GM21737 (cell line): Measurements from ENCODE around the gene PFKL.

Experiments used
- ATAC-seq: cut with Tn5 transposase; IDR thresholded peaks from one replicate; pipeline ENCODE4 v1.9.1; 2021; ENCODE audit warnings: mild to moderate bottlenecking, moderate library complexity; ENCODE audit not compliant: unreplicated experiment

The PFKL gene

DNA sequence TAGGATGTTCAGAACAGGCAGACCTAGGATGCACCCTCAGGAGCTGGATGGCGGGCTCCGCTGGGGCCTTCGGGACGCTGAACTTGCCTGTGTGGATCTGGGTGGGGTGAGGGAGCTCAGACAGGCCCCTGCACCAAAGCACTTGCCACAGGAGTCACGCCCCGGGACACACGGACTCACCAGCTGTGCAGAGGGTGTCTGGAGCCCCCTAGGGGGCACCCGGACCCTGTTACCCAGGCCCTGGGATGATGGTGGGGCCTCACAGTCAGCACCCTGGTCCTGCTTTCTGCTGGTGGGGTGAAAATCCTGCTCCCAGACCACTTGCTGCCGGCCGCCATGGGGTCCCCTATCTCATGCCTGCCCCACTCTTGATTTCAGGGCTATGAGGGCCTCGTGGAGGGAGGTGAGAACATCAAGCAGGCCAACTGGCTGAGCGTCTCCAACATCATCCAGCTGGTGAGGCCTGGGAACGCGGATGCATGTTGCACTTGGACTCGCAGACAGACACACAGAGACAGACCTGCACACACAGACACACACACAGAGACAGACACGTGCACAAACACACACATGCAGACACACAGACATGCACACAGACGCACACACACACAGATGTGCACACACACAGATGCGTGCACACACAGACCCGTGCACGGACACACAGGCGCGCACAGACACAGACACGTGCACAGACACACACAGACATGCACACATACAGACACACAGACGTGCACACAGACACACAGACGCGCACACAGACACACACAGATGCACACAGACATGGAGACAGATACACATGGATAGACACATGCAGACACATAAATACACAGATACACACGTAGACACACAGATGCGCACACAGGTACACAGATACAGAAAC, 11.0 kb downstream of the PFKL start:
- no peak for ATAC-seq

DNA sequence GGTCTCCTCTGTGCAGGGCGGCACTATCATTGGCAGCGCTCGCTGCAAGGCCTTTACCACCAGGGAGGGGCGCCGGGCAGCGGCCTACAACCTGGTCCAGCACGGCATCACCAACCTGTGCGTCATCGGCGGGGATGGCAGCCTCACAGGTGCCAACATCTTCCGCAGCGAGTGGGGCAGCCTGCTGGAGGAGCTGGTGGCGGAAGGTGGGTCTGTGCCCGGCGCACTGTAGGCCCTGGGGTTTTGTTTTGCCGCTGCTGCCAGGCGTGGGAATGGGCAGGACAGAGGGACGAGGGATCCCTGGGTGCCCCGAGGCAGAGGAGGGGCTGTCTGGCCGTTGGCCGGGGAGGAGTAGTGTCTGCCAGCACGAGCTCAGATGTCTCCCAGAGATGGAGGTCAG, 12.2 kb downstream of the PFKL start:
- no peak for ATAC-seq

DNA sequence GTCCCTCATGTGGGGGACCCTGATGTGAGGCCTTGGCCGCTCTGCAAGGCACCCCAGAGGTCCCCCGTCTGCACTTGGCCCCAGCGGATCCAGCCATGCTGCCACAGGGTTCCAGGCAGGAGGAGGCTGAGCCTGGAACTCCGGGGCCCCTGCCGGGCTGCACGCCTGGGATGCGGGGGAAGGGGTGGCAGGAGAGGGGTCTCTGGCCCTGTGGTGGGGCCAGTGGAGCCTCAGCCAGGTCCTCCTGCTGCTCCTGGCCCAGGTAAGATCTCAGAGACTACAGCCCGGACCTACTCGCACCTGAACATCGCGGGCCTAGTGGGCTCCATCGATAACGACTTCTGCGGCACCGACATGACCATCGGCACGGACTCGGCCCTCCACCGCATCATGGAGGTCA, 12.9 kb downstream of the PFKL start:
- ATAC-seq, result no peak

DNA sequence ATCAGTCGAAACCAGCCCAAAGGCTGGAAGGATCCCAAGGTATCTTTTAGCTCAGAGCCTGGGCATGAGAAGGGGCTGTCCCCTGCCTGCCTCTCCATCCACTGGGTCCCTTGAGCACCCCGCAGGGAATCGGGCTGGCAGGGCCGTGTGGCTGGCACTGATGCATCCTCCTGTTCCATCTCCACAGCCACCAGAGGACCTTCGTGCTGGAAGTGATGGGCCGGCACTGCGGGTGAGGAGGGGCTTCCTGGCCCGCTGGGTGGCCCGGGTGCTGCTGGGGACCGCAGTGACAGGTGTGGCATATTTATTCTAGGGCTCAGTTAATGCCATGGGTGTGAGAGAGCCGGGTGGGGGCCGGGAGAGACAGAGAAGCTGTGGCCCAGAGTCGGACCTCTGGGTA, 13.6 kb downstream of the PFKL start:
- no peak for ATAC-seq

DNA sequence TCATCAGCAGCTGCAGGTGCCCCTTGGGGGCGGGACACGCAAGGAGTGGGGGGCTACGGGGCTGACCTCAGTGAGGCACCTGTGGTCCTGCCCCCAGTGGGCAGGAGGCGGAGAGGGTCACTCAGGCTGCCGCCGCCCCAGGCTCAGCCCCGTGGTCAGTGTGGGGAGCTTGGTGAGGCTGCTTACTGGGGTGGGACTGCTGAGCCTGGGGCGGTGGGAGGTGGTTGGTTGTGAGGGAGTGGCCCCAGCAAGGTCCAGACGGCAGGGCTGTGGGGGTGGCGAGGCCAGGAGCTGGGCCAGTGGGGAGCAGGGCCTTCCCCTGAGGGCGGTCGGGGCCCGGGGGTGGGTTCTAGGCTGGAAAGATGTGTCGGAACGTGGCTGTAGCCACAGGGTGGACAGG, 14.3 kb downstream of the PFKL start:
- no peak for ATAC-seq

DNA sequence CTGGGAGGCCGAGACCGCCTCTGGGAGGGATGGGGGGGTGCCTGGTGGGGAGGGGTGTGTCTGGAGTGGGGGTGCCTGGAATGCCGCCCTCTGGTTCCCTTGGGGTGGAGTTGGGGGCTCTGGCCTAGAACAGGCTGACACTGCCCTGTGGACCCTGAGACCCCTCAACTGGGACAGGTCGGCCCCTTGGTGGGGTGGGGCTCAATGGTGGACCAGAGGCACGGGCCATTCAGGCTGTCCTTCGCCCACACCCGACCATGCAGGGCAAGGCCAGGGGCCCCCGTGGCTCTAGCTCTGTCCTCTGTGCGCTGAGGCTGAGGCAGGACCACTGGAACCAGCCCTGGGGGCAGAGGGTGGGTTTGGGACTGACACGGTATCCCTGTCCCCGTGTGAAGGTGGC, 14.7 kb downstream of the PFKL start:
- ATAC-seq, result no peak

DNA sequence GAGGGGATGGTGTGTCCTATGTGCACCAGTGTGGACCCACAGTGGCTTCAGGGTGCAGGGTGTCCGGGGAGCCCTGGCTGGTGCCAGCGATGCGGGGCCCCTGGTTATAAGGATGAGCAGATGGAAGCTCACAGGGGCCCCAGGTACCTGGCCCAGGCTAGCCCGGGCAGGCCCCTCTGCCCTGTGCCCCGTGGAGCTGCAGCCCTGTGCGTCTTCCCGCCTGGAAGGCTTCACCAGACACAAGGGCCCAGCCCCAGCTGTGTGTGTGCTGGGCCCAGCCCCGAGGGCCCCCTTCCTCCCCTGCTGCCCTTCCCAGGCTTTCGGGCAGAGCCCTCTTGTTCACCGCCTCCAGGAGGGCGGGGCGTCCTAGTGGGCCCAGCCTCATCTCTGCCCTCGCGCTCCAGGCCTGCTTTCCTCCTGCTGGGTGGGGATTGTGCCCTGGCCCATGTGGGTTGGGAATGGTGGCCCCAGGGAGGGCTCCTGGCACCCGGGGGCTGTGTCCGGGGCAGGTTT, 15.9 kb downstream of the PFKL start:
- no peak for ATAC-seq

DNA sequence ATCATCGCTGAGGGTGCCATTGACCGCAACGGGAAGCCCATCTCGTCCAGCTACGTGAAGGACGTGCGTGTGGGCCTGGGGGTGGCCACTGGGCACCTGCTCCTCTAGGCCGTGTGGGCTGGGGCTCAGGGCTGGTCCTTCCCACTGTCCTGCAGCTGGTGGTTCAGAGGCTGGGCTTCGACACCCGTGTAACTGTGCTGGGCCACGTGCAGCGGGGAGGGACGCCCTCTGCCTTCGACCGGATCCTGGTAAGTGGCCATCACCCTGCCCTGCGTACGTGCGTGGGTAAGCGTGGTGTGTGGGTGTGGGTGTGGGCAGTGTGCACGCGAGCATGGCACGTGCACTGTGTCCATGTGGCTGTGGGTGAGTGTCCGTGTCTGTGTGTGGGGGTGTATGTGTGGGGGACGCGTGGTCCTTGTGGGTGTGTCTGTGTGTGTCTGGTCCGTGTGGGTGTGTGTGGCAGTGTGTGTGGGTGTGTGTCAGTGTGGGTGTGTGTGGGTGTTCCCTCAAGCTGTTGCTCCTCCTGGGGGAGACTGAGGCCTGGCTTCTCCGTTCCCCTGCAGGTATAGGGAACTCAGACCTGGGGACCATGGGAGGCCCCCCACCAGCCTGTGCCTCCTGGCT, 16.5 kb downstream of the PFKL start:
- no peak for ATAC-seq

DNA sequence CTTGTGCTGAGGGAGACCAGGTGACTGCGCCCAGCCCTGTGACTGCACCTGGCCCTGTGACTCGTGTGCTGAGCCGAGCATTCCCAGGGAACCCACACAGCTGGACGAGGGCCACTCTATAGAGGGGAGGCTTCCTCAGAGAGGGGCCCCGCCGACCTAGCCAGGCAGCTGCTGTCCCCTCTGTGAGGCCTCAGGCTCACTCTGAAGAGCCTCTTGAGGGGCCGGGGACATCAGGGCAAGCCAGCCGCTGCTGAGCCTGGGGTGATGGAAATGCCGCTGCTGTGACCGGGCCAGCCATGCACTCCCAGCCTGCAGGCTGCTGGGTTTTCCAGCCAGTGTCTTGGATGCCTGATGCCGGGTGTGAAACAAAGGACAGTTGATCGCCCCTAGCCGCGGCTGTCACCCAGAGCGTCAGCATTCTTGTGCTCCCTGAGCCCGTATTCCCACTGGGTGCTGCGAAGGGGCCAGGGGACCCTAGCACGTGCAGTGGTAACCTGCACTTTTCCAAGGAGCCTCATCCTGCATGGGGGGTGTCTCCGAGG, 17.5 kb downstream of the PFKL start:
- no peak for ATAC-seq

DNA sequence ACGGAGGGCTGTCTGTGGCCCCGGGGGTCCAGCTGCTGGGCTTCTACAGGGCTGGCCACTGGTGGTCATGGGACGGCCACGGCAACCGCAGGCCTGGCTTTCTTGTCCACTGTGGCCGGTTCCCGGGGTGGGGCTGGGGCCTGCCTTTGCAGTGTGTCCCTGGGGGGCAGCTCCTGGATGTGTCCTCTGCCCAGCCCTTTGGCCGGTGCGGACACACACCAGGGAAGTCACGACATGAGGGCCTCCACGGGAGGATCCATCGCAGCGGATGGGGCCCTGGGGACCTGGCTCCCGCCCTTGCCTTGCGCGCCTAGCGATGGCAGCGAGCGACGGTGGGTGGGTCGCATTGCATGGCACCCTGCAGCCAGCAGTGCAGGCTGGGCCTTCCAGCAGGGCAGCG, 18.0 kb downstream of the PFKL start:
- no peak for ATAC-seq

DNA sequence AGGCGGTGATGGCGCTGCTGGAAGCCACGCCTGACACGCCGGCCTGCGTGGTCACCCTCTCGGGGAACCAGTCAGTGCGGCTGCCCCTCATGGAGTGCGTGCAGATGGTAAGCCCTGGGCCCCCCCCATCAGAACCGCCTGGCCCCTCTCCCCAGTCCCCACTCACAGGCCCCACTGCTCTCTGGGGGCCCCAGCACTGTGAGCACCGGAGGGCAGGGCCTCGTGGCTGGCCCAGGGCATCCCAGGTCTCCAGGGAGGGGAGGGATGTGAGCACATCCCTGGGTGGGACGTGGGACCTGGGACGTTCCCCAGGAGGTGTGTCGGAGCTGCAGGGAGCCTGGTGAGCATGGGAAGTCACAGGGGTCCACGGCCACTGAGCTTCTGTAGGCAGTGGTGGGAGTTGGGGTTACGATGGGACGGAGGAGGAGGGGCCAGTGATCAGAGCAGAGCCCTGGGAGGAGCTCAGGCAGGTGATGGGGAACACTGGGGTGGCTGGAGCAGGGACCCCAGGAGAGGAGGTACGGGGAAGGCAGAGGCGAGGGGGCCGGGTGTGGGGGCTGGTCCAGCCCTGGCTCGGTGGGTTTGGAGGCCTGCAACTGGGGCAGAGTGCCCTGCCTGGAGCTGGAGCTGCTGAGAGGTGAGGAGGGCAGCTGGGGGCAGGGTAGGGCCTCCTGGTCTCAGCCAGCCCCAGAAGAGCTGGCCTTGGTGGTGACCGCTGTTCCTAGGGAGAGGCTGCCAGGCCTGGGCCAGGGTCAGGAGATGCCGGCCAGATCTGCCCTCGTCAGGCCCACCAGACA, 18.8 kb downstream of the PFKL start:
- ATAC-seq, result no peak

DNA sequence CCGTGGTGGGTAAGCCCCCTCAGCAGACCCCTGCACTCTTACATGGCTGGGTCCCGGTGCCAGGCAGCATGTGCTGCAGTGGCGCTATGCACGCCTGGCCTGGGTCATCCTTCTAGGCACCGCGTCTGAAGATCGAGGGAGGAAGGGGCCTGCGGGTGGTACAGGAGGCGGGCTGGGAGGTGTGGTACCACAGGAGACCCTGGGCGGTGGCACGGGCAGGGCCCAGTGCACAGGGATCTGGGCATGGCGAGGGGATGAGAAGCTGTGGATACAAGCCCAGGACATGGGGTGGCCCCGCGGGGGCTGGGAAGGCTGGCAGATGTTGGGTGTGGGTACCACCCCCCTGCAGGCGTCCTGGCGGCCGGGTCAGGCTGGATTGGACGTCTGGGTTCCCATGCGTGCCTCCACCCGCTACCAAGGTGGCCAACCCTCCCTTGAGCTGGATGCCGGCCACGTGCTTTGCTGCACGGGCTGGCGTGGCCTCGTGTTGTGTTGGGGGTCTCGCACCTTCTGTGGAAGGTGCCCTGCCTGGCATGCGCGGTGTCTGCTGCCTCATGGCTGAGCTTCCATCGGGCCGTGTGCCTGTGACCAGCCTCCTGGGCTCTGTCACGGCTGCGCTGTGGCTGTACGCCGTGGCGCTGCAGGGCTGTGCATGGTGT, 19.7 kb downstream of the PFKL start:
- ATAC-seq, result no peak

DNA sequence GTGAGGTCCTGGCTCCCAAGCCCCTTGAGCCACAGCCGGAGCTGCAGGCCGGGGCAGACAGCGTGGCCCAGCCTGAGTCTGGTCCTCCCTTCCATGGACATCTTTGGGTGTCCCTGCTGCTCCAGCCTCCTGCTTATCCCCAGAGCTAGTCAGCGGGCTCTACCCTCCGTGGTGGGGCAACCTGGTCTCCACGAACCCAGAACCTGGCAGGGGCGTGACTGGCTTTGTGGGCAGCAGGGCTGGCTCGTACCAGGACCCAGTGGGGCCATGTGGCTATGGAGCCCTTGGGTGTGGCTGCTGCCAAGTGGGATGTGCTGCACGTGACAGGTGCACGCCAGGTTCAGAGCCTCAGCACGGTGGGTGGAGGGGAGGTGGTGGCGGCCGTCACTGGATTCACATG, 21.0 kb downstream of the PFKL start:
- ATAC-seq, result no peak

DNA sequence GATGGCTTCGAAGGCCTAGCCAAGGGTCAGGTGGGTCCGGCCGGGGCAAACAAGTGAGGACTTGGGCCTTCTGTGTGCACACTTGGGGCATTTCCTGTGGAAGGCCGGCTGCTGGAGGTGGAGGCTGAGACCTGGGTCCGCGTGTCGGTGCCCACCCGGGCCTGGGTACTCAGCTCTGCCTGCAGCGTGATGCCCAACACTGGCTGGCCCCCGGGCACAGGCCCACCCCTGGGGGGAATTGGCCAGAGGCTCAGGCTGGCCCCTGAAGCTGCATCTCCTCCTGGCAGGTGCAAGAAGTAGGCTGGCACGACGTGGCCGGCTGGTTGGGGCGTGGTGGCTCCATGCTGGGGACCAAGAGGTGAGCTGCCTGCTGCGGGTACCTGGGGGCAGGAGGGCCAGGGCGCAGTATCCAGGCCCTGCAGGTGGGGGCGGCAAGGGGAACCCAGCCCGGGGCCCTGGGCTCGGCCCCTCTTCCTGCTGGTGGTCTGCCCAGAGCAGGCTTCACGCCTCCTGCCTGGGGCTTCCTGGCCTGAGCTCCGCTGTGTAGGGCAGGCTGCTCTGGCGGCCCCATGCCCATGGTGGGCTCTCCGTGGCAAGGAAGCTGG, 22.1 kb downstream of the PFKL start:
- no peak for ATAC-seq

DNA sequence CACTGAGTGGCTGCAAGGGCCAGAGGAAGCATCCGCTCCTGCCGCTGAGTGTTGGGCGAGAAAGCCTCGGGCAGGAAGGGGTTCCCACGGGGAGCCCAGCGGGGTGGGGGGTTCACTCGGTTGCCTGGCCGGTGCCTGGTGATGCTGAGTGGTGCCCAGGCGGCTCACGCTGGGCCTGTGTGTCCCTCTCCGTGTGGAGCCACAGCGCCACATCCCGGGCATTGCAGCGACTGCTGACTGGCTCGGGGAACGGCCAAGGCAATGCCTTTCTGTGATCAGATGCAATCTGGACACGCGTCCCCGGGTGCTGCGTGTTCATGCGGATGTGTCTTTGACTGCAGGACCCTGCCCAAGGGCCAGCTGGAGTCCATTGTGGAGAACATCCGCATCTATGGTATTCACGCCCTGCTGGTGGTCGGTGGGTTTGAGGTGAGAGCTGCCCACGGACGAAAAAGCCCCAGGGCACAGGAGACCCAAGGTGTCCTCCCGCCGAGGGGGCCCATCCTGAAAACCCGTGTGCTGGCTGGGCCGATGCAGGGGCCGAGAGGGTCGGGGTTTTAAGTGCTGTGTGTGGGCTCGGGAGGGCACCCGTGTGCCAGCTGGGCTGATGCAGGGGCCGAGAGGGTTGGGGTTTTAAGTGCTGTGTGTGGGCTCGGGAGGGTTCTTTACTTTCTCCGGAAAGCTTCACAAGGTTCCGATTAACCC, 22.9 kb downstream of the PFKL start:
- ATAC-seq, result no peak

DNA sequence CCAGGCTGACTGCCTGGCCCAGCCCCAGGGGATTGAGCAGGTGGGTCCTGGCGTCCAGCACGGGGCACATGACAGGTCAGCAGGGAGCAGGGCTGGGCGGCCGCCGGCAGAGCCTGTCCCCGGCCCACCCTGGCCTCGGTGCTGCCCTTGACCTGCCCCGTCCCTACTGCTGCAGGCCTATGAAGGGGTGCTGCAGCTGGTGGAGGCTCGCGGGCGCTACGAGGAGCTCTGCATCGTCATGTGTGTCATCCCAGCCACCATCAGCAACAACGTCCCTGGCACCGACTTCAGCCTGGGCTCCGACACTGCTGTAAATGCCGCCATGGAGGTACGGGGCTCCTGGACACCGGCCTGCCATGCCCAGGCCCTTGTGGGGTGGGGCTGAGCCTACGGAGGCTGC, 23.7 kb downstream of the PFKL start:
- ATAC-seq, result no peak

DNA sequence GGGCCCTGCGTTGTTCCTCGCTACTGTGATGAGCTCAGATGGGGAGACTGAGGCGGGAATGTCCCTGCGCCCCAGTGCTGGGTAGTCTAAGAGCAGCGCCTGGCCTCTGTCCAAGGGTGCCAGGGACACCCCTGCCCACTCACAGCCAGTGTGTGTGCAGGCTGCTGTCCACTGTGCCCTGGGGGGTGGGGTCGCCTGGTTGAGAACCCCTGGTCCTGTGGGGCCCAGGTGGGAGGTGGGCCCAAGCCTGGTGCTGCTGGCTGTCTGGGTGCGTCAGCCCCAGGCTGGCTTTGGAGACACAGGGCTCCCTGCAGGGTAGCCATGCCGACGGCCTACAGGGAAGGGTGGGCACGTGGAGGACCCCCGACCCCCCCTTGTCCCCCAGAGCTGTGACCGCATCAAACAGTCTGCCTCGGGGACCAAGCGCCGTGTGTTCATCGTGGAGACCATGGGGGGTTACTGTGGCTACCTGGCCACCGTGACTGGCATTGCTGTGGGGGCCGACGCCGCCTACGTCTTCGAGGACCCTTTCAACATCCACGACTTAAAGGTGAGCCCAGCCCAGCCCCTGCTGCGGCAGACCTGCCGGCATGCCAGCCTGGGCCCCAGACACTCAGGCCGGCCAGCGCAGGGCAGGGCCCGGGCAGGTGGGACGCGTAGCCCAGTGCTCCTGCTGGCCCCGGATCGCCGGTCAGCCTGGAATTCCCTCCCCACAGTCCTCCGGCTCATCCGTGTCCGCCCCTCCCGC, 24.4 kb downstream of the PFKL start:
- ATAC-seq, result no peak

DNA sequence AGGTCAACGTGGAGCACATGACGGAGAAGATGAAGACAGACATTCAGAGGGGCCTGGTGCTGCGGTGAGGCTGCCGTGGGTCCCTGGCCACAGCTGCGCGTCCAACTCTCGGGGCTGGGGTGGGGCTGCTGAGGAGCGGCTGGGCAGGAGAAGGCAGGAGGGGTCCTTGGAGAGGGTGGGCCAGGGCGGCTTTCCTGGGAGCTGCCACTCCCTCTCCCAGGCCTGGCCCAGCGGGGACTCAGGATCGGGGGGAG, 24.9 kb downstream of the PFKL start:
- ATAC-seq, result no peak
